Measurements from ENCODE around the gene CD164. TPM values are rescaled to one million over a fixed set of nuclear protein-coding genes. Genes with fewer than 3 reads are reported as not detected.

CD164 gene
- total and polyA plus RNA-seq, 2 of the 4 experiments (the other 2 are of a cell fraction): 146 to 150 TPM

DNA sequence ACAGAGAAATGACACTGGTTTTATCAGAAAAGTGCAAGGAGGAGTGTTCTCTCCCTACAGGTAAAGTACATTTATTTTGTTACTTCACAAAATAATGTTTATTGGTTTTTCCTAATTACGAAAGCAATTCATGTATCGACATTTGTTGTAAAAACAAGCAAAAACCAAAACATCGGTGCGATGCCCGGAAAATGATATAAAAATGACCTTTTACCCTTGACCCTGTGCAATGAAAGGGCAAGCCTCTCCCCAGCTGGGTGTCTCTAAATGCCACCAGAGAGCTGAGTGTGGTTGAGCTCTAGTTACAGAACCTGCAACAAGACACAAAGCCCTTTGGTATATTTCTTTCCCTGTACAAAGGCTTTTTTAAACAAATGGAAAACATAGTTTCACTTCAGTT is 65.4 kb downstream of the CD164 start:
- Histone ChIP-seq H3K27ac (ENCODE audit: insufficient read depth, low read length) (no peak overlapping the region), H3K4ac (ENCODE audit: low read depth, low read length) (no peak overlapping the region), H3K79me1 (ENCODE audit: low read depth in 1 of 2, low read length in 2 of 2) (no peaks in the 10 kb centered on the region), H3K4me2 (ENCODE audit: low read depth, low read length) (no peak overlapping the region), H3K27me3 (ENCODE audit: control insufficient read depth, insufficient read depth, low read length) (peaks cover 4% of the 10 kb centered on the region), H4K20me1 (ENCODE audit: insufficient read depth, low read length) (no peaks in the 10 kb centered on the region), H3K18ac (ENCODE audit: low read depth, low read length) (no peak overlapping the region), H3K9ac (ENCODE audit: low read depth, low read length) (no peak overlapping the region), H3K36me3 (ENCODE audit: control insufficient read depth, insufficient read depth, low read length) (no peaks in the 10 kb centered on the region), H3K14ac (replicated peaks; ENCODE audit: low read depth, low read length) (no peak overlapping the region), H3K23ac (ENCODE audit: low read depth, low read length) (no peak overlapping the region), H2AK5ac (ENCODE audit: low read depth, low read length) (no peak overlapping the region), H3K9me3 (ENCODE audit: control insufficient read depth, insufficient read depth, low read length) (no peaks in the 10 kb centered on the region), H3K4me3 (ENCODE audit: insufficient read depth, low read depth, low read length) (no peak overlapping the region), H4K5ac (ENCODE audit: low read depth, low read length) (no peak overlapping the region), H3K4me1 (ENCODE audit: control insufficient read depth, insufficient read depth, low read length) (no peaks in the 10 kb centered on the region), H2AFZ (replicated peaks; ENCODE audit: low read length, poor library complexity) (no peak overlapping the region), H2BK20ac (ENCODE audit: low read depth, low read length) (no peak overlapping the region), H3K9me1 (ENCODE audit: insufficient read depth, low read length) (0 out of 2 replicates have a peak, but pooled peaks cover 4% of the 10 kb centered on the region), H2BK120ac (ENCODE audit: low read depth, low read length) (no peak overlapping the region), H3K56ac (ENCODE audit: extremely low read depth, insufficient read depth, low read length) (no peak overlapping the region), H4K91ac (ENCODE audit: insufficient read depth, low read depth, low read length) (no peak overlapping the region), H2BK5ac (ENCODE audit: low read depth, low read length, poor library complexity, severe bottlenecking) (no peak overlapping the region), H2AK9ac (replicated peaks; ENCODE audit: low read depth, low read length, poor library complexity) (no peak overlapping the region), H2BK15ac (ENCODE audit: low read depth, low read length) (no peak overlapping the region), H4K8ac (ENCODE audit: low read depth in 2 of 2, low read length in 2 of 2) (no peak overlapping the region)
- CTCF ChIA-PET: interaction anchor here (0.7 kb wide), 1 partner anchor 25 kb away, joined by 4 read pairs; no protein-coding TSS in a partner anchor
- in situ Hi-C loops (cut with MboI; ENCODE audit: low sequenced_read_pairs): no loop called here
- POLR2A ChIA-PET (ENCODE audit: unreplicated experiment): no interaction called here
- BruUV-seq (replicated peaks): no TSS peak
- no peak for TF ChIP-seq ELK1 (IDR thresholded peaks at IDR 0.05; ENCODE audit: borderline replicate concordance, low read depth, low read length)
- no peak for TF ChIP-seq RCOR1 (IDR thresholded peaks at IDR 0.05; ENCODE audit: insufficient replicate concordance, low read length)
- no peak for TF ChIP-seq RAD21 (IDR thresholded peaks at IDR 0.05; ENCODE audit: low read length)
- TF ChIP-seq, protein P1, sequence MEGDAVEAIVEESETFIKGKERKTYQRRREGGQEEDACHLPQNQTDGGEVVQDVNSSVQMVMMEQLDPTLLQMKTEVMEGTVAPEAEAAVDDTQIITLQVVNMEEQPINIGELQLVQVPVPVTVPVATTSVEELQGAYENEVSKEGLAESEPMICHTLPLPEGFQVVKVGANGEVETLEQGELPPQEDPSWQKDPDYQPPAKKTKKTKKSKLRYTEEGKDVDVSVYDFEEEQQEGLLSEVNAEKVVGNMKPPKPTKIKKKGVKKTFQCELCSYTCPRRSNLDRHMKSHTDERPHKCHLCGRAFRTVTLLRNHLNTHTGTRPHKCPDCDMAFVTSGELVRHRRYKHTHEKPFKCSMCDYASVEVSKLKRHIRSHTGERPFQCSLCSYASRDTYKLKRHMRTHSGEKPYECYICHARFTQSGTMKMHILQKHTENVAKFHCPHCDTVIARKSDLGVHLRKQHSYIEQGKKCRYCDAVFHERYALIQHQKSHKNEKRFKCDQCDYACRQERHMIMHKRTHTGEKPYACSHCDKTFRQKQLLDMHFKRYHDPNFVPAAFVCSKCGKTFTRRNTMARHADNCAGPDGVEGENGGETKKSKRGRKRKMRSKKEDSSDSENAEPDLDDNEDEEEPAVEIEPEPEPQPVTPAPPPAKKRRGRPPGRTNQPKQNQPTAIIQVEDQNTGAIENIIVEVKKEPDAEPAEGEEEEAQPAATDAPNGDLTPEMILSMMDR (conservative IDR thresholded peaks at IDR 0.05; ENCODE audit: low read depth, low read length): no peak
- TF ChIP-seq RFX5 (IDR thresholded peaks at IDR 0.05; ENCODE audit: low read depth, low read length): no peak
- TF ChIP-seq POLR2A (IDR thresholded peaks at IDR 0.05; ENCODE audit: low read depth, low read length): no peak
- TF ChIP-seq BHLHE40 (IDR thresholded peaks at IDR 0.05; ENCODE audit: low read depth, low read length): no peak
- TF ChIP-seq MAFK (IDR thresholded peaks at IDR 0.05; ENCODE audit: low read depth, low read length): no peak
- TF ChIP-seq FOS (IDR thresholded peaks at IDR 0.05; ENCODE audit: low read depth, low read length): no peak
- no peak for TF ChIP-seq USF2 (IDR thresholded peaks at IDR 0.05; ENCODE audit: low read depth, low read length)
- TF ChIP-seq NFE2L2 (IDR thresholded peaks at IDR 0.05; ENCODE audit: low read depth, low read length): no peak
- no peak for TF ChIP-seq CHD1 (IDR thresholded peaks at IDR 0.05; ENCODE audit: low read depth, low read length)
- no peak for TF ChIP-seq MAZ (IDR thresholded peaks at IDR 0.05; ENCODE audit: borderline replicate concordance, low read depth, low read length)
- no peak for TF ChIP-seq SMC3 (IDR thresholded peaks at IDR 0.05; ENCODE audit: low read depth, low read length)
- no peak for TF ChIP-seq MXI1 (IDR thresholded peaks at IDR 0.05; ENCODE audit: borderline replicate concordance, low read depth, low read length)
- TF ChIP-seq CEBPB (IDR thresholded peaks at IDR 0.05; ENCODE audit: low read depth, low read length): no peak
- dilution Hi-C loops (cut with HindIII; ENCODE audit: low sequenced_read_pairs, unreplicated experiment): no loop called here
- no peak for ATAC-seq (ENCODE audit: low read depth)
- DNase-seq: no peak
- no CpG with 5 or more reads among the region's 5 CpGs for WGBS, 2 experiments (ENCODE audit: extremely low coverage in 2 of 2, insufficient read length in 1 of 2)
- intact Hi-C loops (cut with micrococcal nuclease): no loop called here
